A673 (cell line): ENCODE measurements around the gene GABARAPL2. TPM values are rescaled to one million over a fixed set of nuclear protein-coding genes. Genes with fewer than 3 reads are reported as not detected.

Source experiments
- BruUV-seq: library from RNA; stranded (reverse); fragments of 400-500 nt; replicated peaks from 2 replicates; lab custom pipeline; 2021; lab: Mats Ljungman, UMichigan
- CTCF ChIA-PET: fragments of 300-600 bp; sonication (Branson Sonifier 250); formaldehyde crosslinking; loops from one replicate; lab custom pipeline; 2022; ENCODE audit warnings: antibody characterized with exemption; lab: Charles Lee
- POLR2A ChIA-PET: fragments of 300-600 bp; sonication (Branson Sonifier 250); formaldehyde crosslinking; loops from one replicate; lab custom pipeline; 2022; ENCODE audit warnings: antibody characterized with exemption; ENCODE audit not compliant: low non-redundant PET; lab: Charles Lee
- DNase-seq: peaks from one replicate; pipeline ENCODE4 v3.0.0-alpha.2; 2015; ENCODE audit warnings: low spot score
- H3K27ac ChIP-seq: fragments of 200-600 bp; sonication (generic); 2 replicates; pipeline ENCODE4 v1.5.1; 2016; ENCODE audit warnings: mixed run types, low read depth, mild to moderate bottlenecking, mixed read lengths, antibody characterized with exemption, low read length; ENCODE audit not compliant: poor library complexity, severe bottlenecking
- H3K27me3 ChIP-seq: fragments of 200-600 bp; sonication (generic); replicated peaks from 2 replicates; pipeline ENCODE4 v1.6.1; 2017; ENCODE audit warnings: mixed run types, low read depth, mild to moderate bottlenecking, mixed read lengths, antibody characterized with exemption, low read length; ENCODE audit not compliant: insufficient read depth, poor library complexity
- H3K36me3 ChIP-seq: fragments of 200-600 bp; sonication (generic); 2 replicates; pipeline ENCODE4 v1.6.1; 2016; ENCODE audit warnings: mixed run types, mild to moderate bottlenecking, mixed read lengths, antibody characterized with exemption, low read length; ENCODE audit not compliant: insufficient read depth, poor library complexity, severe bottlenecking
- H3K4me1 ChIP-seq: fragments of 200-600 bp; sonication (generic); 2 replicates; pipeline ENCODE4 v1.6.1; 2017; ENCODE audit warnings: mixed run types, mild to moderate bottlenecking, mixed read lengths, antibody characterized with exemption, low read length; ENCODE audit not compliant: insufficient read depth, poor library complexity, severe bottlenecking
- H3K4me3 ChIP-seq: fragments of 200-600 bp; sonication (generic); 2 replicates; pipeline ENCODE4 v1.5.1; 2016; ENCODE audit warnings: low read depth, mixed run types, mild to moderate bottlenecking, mixed read lengths, low read length; ENCODE audit not compliant: poor library complexity, severe bottlenecking
- H3K9me3 ChIP-seq: fragments of 200-600 bp; sonication (generic); 2 replicates; pipeline ENCODE4 v1.6.1; 2016; ENCODE audit warnings: mixed run types, low read depth, mild to moderate bottlenecking, mixed read lengths, antibody characterized with exemption, low read length; ENCODE audit not compliant: poor library complexity, severe bottlenecking
- CTCF ChIP-seq: fragments of 300-800, 200-600 bp; sonication (generic); conservative IDR thresholded peaks from 2 replicates; pipeline ENCODE4 v1.5.1; 2017; ENCODE audit warnings: low read depth, mild to moderate bottlenecking, antibody characterized with exemption, low read length, moderate library complexity, mixed read lengths
- EZH2 ChIP-seq: fragments of 200-600 bp; sonication (generic); IDR thresholded peaks from 2 replicates; pipeline ENCODE4 v1.6.1; 2017; ENCODE audit warnings: borderline replicate concordance, low read depth, mild to moderate bottlenecking, mixed read lengths, antibody characterized with exemption, low read length; ENCODE audit not compliant: poor library complexity, severe bottlenecking
- intact Hi-C: fragments of 100-400 bp; cut with micrococcal nuclease; formaldehyde crosslinking; loops from one replicate; pipeline ENCODE4 v1.10.0; 2022; ENCODE audit not compliant: unreplicated experiment
- total RNA-seq: library from RNA; stranded (reverse); gene quantifications from 2 replicates; pipeline ENCODE4 v1.2.3, GENCODE V29; 2021

Gene GABARAPL2
- total RNA-seq, 1 experiment from 2014 or later: 95.4 TPM

- H3K4me3 ChIP-seq: no peak overlapping the region
- POLR2A ChIA-PET: no interaction called here
- peaks cover 9% of the 10 kb centered on the region for H3K36me3 ChIP-seq
- TF ChIP-seq EZH2: no peak
- no peak for TF ChIP-seq CTCF
- H3K4me1 ChIP-seq: peaks cover 30% of the 10 kb centered on the region
- DNase-seq: peak; percentile 28
- peak overlapping the region; percentile 78 for H3K27ac ChIP-seq
- no peaks in the 10 kb centered on the region for H3K27me3 ChIP-seq
- no TSS peak for BruUV-seq
- H3K9me3 ChIP-seq: no peaks in the 10 kb centered on the region
- CTCF ChIA-PET: no interaction called here
- intact Hi-C loops: no loop called here
Measured at GRCh38 chr16:75593308-75593707, 27.1 kb downstream of the GABARAPL2 start.

GRCh38 chr16:75593825-75594820 lies 27.9 kb downstream of the GABARAPL2 start:
- POLR2A ChIA-PET: interaction anchor here (0.6 kb wide), 1 partner anchor 12 kb away, joined by 3 read pairs; no protein-coding TSS in a partner anchor
- peaks cover 9% of the 10 kb centered on the region for H3K36me3 ChIP-seq
- no peak overlapping the region for H3K4me3 ChIP-seq
- H3K27me3 ChIP-seq: no peaks in the 10 kb centered on the region
- no TSS peak for BruUV-seq
- TF ChIP-seq CTCF (no peak), EZH2 (no peak)
- CTCF ChIA-PET: no interaction called here
- H3K4me1 ChIP-seq: peaks cover 30% of the 10 kb centered on the region
- H3K9me3 ChIP-seq: no peaks in the 10 kb centered on the region
- peak; percentile 79 for DNase-seq
- intact Hi-C loops: no loop called here
- peak overlapping the region; percentile 78 for H3K27ac ChIP-seq

- BruUV-seq: no TSS peak
- ChIA-PET CTCF (no interaction called here), POLR2A (no interaction called here)
- no peak for TF ChIP-seq CTCF
- no peak for TF ChIP-seq EZH2
- DNase-seq: no peak
- Histone ChIP-seq H3K36me3 (peaks cover 47% of the 10 kb centered on the region), H3K4me3 (no peak overlapping the region), H3K27me3 (no peaks in the 10 kb centered on the region), H3K4me1 (peaks cover 10% of the 10 kb centered on the region), H3K9me3 (no peaks in the 10 kb centered on the region), H3K27ac (no peak overlapping the region)
- intact Hi-C loops: no loop called here
Measured at GRCh38 chr16:75599452-75600277, 33.5 kb downstream of the GABARAPL2 start.
